CD8-positive, alpha-beta memory T cell (primary cell): ENCODE measurements around the gene PCDH9. TPM values are rescaled to one million over a fixed set of nuclear protein-coding genes. Genes with fewer than 3 reads are reported as not detected.

Experiments
- CTCF ChIA-PET: fragments of 350-600 bp; sonication (Branson Sonifier 250); formaldehyde crosslinking; loops from one replicate; lab custom pipeline; 2021; ENCODE audit warnings: antibody characterized with exemption; lab: Charles Lee
- POLR2A ChIA-PET: fragments of 350-600 bp; sonication (Branson Sonifier 250); formaldehyde crosslinking; loops from one replicate; lab custom pipeline; 2021; ENCODE audit warnings: antibody characterized with exemption; lab: Charles Lee
- DNase-seq, 5 donors: peaks; one replicate each; pipeline versions ENCODE4 v3.0.0 to v3.0.0-alpha.2; 2020 to 2022; ENCODE audit warnings: mixed read lengths in 1 of 5
- H3K27ac ChIP-seq: one replicate; pipeline ENCODE4 v1.7.0; 2013; ENCODE audit warnings: low read depth, mild to moderate bottlenecking, low read length, moderate library complexity
- H3K27me3 ChIP-seq: 2 replicates; pipeline ENCODE4 v1.7.0; 2013; ENCODE audit warnings: low read length, mild to moderate bottlenecking; ENCODE audit not compliant: insufficient read depth, poor library complexity, severe bottlenecking
- H3K36me3 ChIP-seq: 2 replicates; pipeline ENCODE4 v1.7.0; 2013; ENCODE audit warnings: mild to moderate bottlenecking, low read length, moderate library complexity; ENCODE audit not compliant: insufficient read depth
- H3K4me1 ChIP-seq: 2 replicates; pipeline ENCODE4 v1.7.0; 2013; ENCODE audit warnings: mild to moderate bottlenecking, low read length, moderate library complexity; ENCODE audit not compliant: insufficient read depth
- H3K4me3 ChIP-seq: 2 replicates; pipeline ENCODE4 v1.7.0; 2013; ENCODE audit warnings: mild to moderate bottlenecking, low read length
- H3K9me3 ChIP-seq: 2 replicates; pipeline ENCODE4 v1.7.0; 2013; ENCODE audit warnings: mild to moderate bottlenecking, low read length
- H3K27ac Mint-ChIP-seq, 8 donors: one replicate each; pipeline ENCODE4 v1.8.0; 2020 to 2021; ENCODE audit warnings: mixed read lengths in 8 of 8, mild to moderate bottlenecking in 6 of 8, inconsistent platforms in 3 of 8, moderate library complexity in 3 of 8
- H3K27me3 Mint-ChIP-seq, 2 donors: one replicate each; pipeline ENCODE4 v1.8.0; 2020 to 2021; ENCODE audit warnings: mixed read lengths in 2 of 2, mild to moderate bottlenecking in 1 of 2, moderate library complexity in 1 of 2
- H3K36me3 Mint-ChIP-seq, 3 donors: one replicate each; pipeline ENCODE4 v1.8.0; 2020 to 2021; ENCODE audit warnings: mixed read lengths in 3 of 3, inconsistent platforms in 1 of 3, mild to moderate bottlenecking in 1 of 3
- H3K4me1 Mint-ChIP-seq, 3 donors: one replicate each; pipeline ENCODE4 v1.8.0; 2020 to 2021; ENCODE audit warnings: mixed read lengths in 3 of 3, inconsistent platforms in 1 of 3, mild to moderate bottlenecking in 1 of 3
- H3K4me3 Mint-ChIP-seq, 7 donors: one replicate each; pipeline ENCODE4 v1.8.0; 2020 to 2021; ENCODE audit warnings: mixed read lengths in 7 of 7, mild to moderate bottlenecking in 6 of 7, moderate library complexity in 4 of 7, inconsistent platforms in 2 of 7
- H3K9me3 Mint-ChIP-seq, 5 donors: one replicate each; pipeline ENCODE4 v1.8.0; 2020 to 2022; ENCODE audit warnings: mixed read lengths in 5 of 5, mild to moderate bottlenecking in 3 of 5, moderate library complexity in 2 of 5, inconsistent platforms in 1 of 5
- polyA plus RNA-seq: library from polyadenylated mRNA; unstranded; fragments of 300-500 nt; fragmentation: Illumina TruSeq; gene quantifications from one replicate; pipeline ENCODE4 v1.2.3, GENCODE V29; 2021
- total RNA-seq, 2 experiments: library from RNA; stranded (reverse); gene quantifications; one replicate each; pipeline ENCODE4 v1.2.3, GENCODE V29; 2021

PCDH9 gene
- total and polyA plus RNA-seq, 3 experiments from 2014 or later, result 0.09 to 0.21 (median 0.16) TPM

DNA sequence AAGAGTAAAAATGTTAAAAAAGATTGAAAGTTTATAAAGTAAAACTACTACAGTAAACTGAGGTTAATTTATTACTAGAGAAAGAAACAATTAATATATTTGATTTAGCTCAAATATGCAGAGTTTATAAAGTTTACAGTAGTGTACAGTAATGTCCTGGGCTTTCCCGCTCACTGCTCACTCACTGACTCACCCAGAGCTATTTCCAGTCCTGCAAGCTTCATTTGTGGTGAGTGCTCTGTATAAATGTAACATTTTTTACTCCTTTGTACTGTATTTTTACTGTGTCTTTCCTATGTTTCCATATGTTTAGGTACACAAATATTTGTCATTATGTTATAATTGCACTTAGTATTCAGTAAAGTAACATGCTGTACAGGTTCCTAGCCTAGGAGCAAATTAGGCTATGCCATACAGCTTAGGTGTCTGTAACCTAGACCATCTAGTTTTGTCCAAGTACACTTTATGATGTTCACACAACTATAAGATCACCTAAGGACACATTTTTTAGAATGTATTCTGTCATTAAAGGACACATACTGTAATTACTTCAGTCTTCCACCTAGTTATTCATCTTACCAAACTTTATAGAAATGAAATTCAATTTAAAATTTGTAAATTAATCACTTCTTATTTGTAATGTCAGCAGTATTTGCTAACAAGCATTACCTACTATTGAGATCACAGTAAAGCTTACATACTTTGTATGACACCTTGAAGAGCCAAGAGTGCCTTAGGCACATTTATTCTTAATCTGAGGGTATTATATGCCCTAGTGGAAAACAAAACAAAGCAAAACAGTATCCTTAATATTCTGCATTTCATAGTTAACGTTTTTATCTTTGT is 683.4 kb downstream of the PCDH9 start:
- Histone ChIP-seq H3K36me3 (no peaks in the 10 kb centered on the region), H3K4me3 (no peak overlapping the region), H3K27me3 (no peaks in the 10 kb centered on the region), H3K27ac (no peak overlapping the region), H3K4me1 (no peaks in the 10 kb centered on the region), H3K9me3 (no peaks in the 10 kb centered on the region)
- DNase-seq, result no peak
- H3K27me3 Mint-ChIP-seq, result no peaks in the 10 kb centered on the region
- POLR2A ChIA-PET, result no interaction called here
- H3K4me3 Mint-ChIP-seq, result no peak overlapping the region
- H3K9me3 Mint-ChIP-seq, result peaks cover 0 to 9% (median 4%) of the 10 kb centered on the region in 5 donors
- H3K36me3 Mint-ChIP-seq, result no peaks in the 10 kb centered on the region
- H3K27ac Mint-ChIP-seq, result no peak overlapping the region
- no peaks in the 10 kb centered on the region for H3K4me1 Mint-ChIP-seq
- CTCF ChIA-PET, result no interaction called here

DNA sequence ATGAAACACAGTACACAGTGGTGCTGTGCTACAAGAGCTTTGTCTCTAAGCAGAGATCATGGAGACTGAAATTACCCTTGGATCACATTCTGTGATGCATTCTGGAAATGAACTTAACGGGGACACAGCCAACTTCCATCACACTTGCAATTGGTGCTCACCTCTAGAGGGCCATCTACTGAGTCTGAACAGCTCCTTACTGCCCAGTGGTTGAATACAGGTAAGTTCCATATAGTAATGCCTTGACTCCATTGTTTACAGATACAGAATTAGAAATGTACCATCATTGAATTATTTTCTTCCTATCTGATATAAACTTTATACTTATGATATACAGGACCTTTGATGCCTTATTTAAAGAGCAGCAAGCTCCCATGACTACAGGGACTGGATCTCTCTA is 686.4 kb downstream of the PCDH9 start:
- no peaks in the 10 kb centered on the region for H3K27me3 ChIP-seq
- Mint-ChIP-seq H3K4me3 (no peak overlapping the region), H3K27ac (no peak overlapping the region), H3K4me1 (no peaks in the 10 kb centered on the region), H3K36me3 (no peaks in the 10 kb centered on the region), H3K9me3 (peaks cover 0 to 5% (median 2%) of the 10 kb centered on the region in 5 donors), H3K27me3 (no peaks in the 10 kb centered on the region)
- ChIA-PET CTCF (no interaction called here), POLR2A (no interaction called here)
- no peak for DNase-seq
- no peaks in the 10 kb centered on the region for H3K9me3 ChIP-seq
- H3K27ac ChIP-seq, result no peak overlapping the region
- H3K4me1 ChIP-seq, result no peaks in the 10 kb centered on the region
- H3K36me3 ChIP-seq, result no peaks in the 10 kb centered on the region
- H3K4me3 ChIP-seq, result no peak overlapping the region

DNA sequence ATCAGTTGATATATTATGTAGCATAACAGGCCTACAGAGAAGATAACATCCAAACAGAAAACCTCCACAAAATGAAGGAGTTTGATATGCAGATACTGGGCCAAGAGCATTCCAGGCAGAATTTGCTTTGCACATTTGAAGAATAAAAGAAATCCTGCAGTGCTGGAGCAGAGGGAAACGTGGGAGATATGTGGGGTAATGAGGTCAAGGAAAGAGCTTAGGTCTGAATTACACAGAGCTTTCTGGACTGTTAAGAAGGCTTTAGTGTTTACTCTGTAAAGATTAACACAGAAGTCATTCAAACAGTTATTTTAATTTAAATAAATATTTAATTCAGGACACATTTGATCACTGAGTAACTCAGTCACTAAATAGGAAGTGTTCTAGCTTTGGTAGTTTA is 692.7 kb downstream of the PCDH9 start:
- no peaks in the 10 kb centered on the region for H3K4me1 Mint-ChIP-seq
- Histone ChIP-seq H3K27me3 (no peaks in the 10 kb centered on the region), H3K9me3 (no peaks in the 10 kb centered on the region), H3K4me1 (no peaks in the 10 kb centered on the region), H3K4me3 (no peak overlapping the region), H3K27ac (no peak overlapping the region), H3K36me3 (no peaks in the 10 kb centered on the region)
- no peak for DNase-seq
- no peaks in the 10 kb centered on the region for H3K36me3 Mint-ChIP-seq
- CTCF ChIA-PET, result no interaction called here
- H3K4me3 Mint-ChIP-seq, result no peak overlapping the region
- POLR2A ChIA-PET, result no interaction called here
- H3K27me3 Mint-ChIP-seq, result no peaks in the 10 kb centered on the region
- H3K9me3 Mint-ChIP-seq, result peaks cover 0 to 15% (median 4%) of the 10 kb centered on the region in 5 donors
- H3K27ac Mint-ChIP-seq, result no peak overlapping the region

DNA sequence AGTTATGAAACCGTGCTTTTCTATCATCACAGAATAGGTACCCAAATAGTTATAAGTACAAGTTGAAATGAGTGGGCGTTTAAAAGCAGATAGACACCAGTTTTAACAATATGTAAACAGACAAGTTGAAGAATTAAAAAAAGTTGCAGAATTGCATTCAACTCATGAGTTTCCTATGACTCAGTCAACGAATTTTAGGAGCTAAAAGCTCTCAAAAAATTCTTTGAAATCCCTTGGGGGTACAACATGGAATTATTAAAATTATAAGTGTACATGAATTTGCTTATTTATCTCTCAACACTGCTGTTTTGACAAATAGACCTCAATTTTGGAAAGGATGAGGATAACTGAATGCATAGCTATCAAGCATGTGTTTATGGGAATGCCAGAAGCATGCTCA is 693.4 kb downstream of the PCDH9 start:
- H3K4me3 ChIP-seq, result no peak overlapping the region
- CTCF ChIA-PET, result no interaction called here
- H3K27me3 ChIP-seq, result no peaks in the 10 kb centered on the region
- Mint-ChIP-seq H3K9me3 (peaks cover 0 to 15% (median 4%) of the 10 kb centered on the region in 5 donors), H3K4me1 (no peaks in the 10 kb centered on the region), H3K27ac (no peak overlapping the region), H3K36me3 (no peaks in the 10 kb centered on the region), H3K27me3 (no peaks in the 10 kb centered on the region), H3K4me3 (no peak overlapping the region)
- POLR2A ChIA-PET, result no interaction called here
- no peaks in the 10 kb centered on the region for H3K9me3 ChIP-seq
- no peak for DNase-seq
- no peaks in the 10 kb centered on the region for H3K36me3 ChIP-seq
- no peaks in the 10 kb centered on the region for H3K4me1 ChIP-seq
- H3K27ac ChIP-seq, result no peak overlapping the region

DNA sequence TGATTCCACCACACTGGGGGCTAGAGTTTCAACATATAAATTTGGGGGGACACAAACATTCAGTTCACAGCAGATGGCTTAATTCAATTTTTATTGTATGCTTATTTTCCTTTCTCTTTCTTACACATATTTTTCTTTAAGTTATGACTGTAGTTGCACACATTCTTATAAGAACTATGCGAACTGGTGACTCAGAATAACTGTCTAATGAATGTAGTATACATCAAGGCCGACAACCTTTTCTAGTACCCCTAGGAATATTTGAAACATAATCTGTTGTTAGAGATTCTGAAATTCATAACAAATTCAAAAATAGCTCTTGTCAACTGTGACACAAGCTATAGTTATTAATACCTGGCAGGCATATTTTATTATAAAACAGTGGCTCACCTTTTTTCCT is 695.6 kb downstream of the PCDH9 start:
- Histone ChIP-seq H3K27ac (no peak overlapping the region), H3K4me3 (no peak overlapping the region), H3K9me3 (no peaks in the 10 kb centered on the region), H3K36me3 (no peaks in the 10 kb centered on the region), H3K4me1 (no peaks in the 10 kb centered on the region), H3K27me3 (no peaks in the 10 kb centered on the region)
- Mint-ChIP-seq H3K36me3 (no peaks in the 10 kb centered on the region), H3K27me3 (no peaks in the 10 kb centered on the region), H3K27ac (no peak overlapping the region), H3K4me1 (no peaks in the 10 kb centered on the region), H3K4me3 (no peak overlapping the region), H3K9me3 (peaks cover 0 to 23% (median 4%) of the 10 kb centered on the region in 5 donors)
- CTCF ChIA-PET, result no interaction called here
- POLR2A ChIA-PET, result no interaction called here
- no peak for DNase-seq

DNA sequence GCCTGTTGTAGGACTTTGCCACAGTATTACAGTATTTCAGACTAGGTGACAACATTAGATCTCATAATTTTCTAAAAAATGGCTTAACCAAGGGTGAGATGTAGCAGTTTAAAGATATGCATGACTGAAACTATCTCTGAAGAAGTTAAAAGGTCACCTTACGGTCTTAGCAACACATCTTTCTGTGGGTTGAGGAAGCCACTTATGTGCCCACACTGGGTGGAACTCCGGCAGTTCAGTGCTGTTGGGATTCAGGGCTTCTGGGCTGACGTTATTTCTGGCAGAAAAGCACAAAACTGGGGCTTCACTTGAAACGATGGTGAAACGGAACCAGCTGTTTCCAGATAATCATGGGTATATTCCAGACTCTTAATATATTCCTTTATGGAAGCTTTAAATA is 697.3 kb downstream of the PCDH9 start:
- Histone ChIP-seq H3K27ac (no peak overlapping the region), H3K9me3 (no peaks in the 10 kb centered on the region), H3K4me1 (no peaks in the 10 kb centered on the region), H3K4me3 (no peak overlapping the region), H3K36me3 (no peaks in the 10 kb centered on the region), H3K27me3 (no peaks in the 10 kb centered on the region)
- no peaks in the 10 kb centered on the region for H3K27me3 Mint-ChIP-seq
- H3K4me1 Mint-ChIP-seq, result no peaks in the 10 kb centered on the region
- POLR2A ChIA-PET, result no interaction called here
- H3K9me3 Mint-ChIP-seq, result peaks cover 0 to 28% (median 3%) of the 10 kb centered on the region in 5 donors
- H3K27ac Mint-ChIP-seq, result no peak overlapping the region
- no peak overlapping the region for H3K4me3 Mint-ChIP-seq
- DNase-seq, result no peak
- CTCF ChIA-PET, result no interaction called here
- no peaks in the 10 kb centered on the region for H3K36me3 Mint-ChIP-seq

DNA sequence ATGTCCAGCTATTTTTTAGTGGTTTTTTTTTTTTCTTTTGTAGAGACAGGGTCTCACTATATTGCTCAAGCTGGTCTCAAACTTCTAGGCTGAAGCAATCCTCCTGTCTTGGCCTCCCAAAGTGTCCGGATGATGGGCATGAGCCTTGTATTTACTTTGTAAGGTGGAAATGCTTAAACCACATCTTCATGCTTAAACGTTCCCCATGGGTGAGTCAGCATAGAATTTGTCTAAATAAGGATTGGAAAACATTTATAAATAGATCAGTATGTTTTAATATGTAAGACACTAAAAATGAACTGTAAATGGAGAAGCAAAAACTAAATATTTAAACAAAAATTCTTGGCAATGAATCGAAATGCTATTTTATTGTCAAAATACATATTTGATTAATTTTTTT is 698.0 kb downstream of the PCDH9 start:
- no peak overlapping the region for H3K27ac Mint-ChIP-seq
- no peak overlapping the region for H3K4me3 Mint-ChIP-seq
- Histone ChIP-seq H3K4me3 (no peak overlapping the region), H3K27ac (no peak overlapping the region), H3K27me3 (no peaks in the 10 kb centered on the region), H3K36me3 (no peaks in the 10 kb centered on the region), H3K9me3 (no peaks in the 10 kb centered on the region), H3K4me1 (no peaks in the 10 kb centered on the region)
- CTCF ChIA-PET, result no interaction called here
- no peaks in the 10 kb centered on the region for H3K27me3 Mint-ChIP-seq
- POLR2A ChIA-PET, result no interaction called here
- H3K4me1 Mint-ChIP-seq, result no peaks in the 10 kb centered on the region
- H3K9me3 Mint-ChIP-seq, result peaks cover 0 to 32% (median 3%) of the 10 kb centered on the region in 5 donors
- no peak for DNase-seq
- H3K36me3 Mint-ChIP-seq, result no peaks in the 10 kb centered on the region

DNA sequence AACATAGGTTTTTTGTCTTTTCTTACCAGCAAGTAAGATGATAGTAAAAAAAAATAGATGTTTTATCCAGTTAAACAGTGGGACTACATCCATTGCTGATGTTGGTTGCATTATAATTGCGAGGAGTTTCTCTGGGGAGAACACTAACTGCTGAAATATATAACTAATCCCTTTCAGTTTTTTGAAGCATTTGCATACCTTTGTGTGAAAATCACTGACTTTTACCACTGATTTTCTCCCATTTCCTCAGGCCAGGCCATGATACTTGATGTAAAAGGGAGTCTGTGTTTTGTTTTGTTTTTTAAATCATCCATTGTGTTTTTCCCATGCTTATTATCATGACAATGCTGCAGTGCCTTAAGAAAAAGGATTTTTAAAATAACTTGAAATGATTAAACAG is 699.5 kb downstream of the PCDH9 start:
- Histone ChIP-seq H3K9me3 (no peaks in the 10 kb centered on the region), H3K27ac (no peak overlapping the region), H3K36me3 (no peaks in the 10 kb centered on the region), H3K27me3 (no peaks in the 10 kb centered on the region), H3K4me3 (no peak overlapping the region), H3K4me1 (no peaks in the 10 kb centered on the region)
- Mint-ChIP-seq H3K4me1 (no peaks in the 10 kb centered on the region), H3K9me3 (peaks cover 0 to 28% (median 3%) of the 10 kb centered on the region in 5 donors), H3K27me3 (no peaks in the 10 kb centered on the region), H3K27ac (no peak overlapping the region), H3K36me3 (no peaks in the 10 kb centered on the region), H3K4me3 (no peak overlapping the region)
- ChIA-PET POLR2A (no interaction called here), CTCF (no interaction called here)
- no peak for DNase-seq
